Tibial nerve (tissue), 4 donors: ENCODE results near the gene FKBP8. TPM values are rescaled to one million over a fixed set of nuclear protein-coding genes. Genes with fewer than 3 reads are reported as not detected.

ENCODE experiments used
- DNase-seq, 2 donors: peaks; one replicate each; pipeline ENCODE4 v3.0.0-alpha.2; 2019; ENCODE audit warnings: low spot score in 2 of 2
- H3K27ac ChIP-seq, 4 donors: fragments of 200-600 bp; sonication (generic) in 3 of 4; one replicate each; pipeline ENCODE4 v1.5.1; 2017 to 2019; ENCODE audit warnings: mild to moderate bottlenecking in 1 of 4
- H3K27me3 ChIP-seq, 2 donors: fragments of 200-600 bp; sonication (generic) in 1 of 2; one replicate each; pipeline versions ENCODE4 v1.5.1 to v1.6.0; 2017 to 2019
- H3K36me3 ChIP-seq, 3 donors: fragments of 200-600 bp; sonication (generic); one replicate each; pipeline ENCODE4 v1.5.1; 2018 to 2019
- H3K4me1 ChIP-seq, 4 donors: fragments of 200-600 bp; sonication (generic) in 3 of 4; one replicate each; pipeline ENCODE4 v1.5.1; 2017 to 2019
- H3K4me3 ChIP-seq, 4 donors: fragments of 200-600 bp; sonication (generic) in 3 of 4; one replicate each; pipeline ENCODE4 v1.5.1; 2017 to 2019; ENCODE audit warnings: mild to moderate bottlenecking in 1 of 4, moderate library complexity in 1 of 4
- H3K9me3 ChIP-seq, 4 donors: fragments of 200-600 bp; sonication (generic) in 3 of 4; one replicate each; pipeline ENCODE4 v1.5.1; 2017 to 2019
- EP300 ChIP-seq, 2 donors: sonication (generic); formaldehyde crosslinking; IDR thresholded peaks; one replicate each; pipeline ENCODE4 v1.6.1; 2017; ENCODE audit warnings: antibody characterized with exemption in 2 of 2, mild to moderate bottlenecking in 1 of 2
- POLR2A ChIP-seq, 2 donors: fragments of 450-650 bp; IDR thresholded peaks; one replicate each; pipeline ENCODE4 v1.6.1; 2017; ENCODE audit warnings: antibody characterized with exemption in 2 of 2, mild to moderate bottlenecking in 2 of 2, moderate library complexity in 2 of 2
- WGBS, 2 donors: methylation state at CpG; one replicate each; pipeline ENCODE4 v1.1.5; 2018; 5-methylcytosine and 5-hydroxymethylcytosine counted together
- total RNA-seq, 4 donors: library from RNA; depleted of rRNA; stranded (reverse); fragments of >200 nt; gene quantifications; one replicate each; pipeline ENCODE4 v1.1.0, GENCODE V29; 2016
- TF ChIP-seq, protein P1 (sequence below), 5 experiments: fragments of 200-600 bp in 3 of 5; fragments of 450-650 bp in 2 of 5; sonication (generic) in 3 of 5; IDR thresholded peaks; one replicate each; pipeline ENCODE4 v1.5.1; 2016 to 2019; ENCODE audit warnings: antibody characterized with exemption in 5 of 5, mild to moderate bottlenecking in 3 of 5, moderate library complexity in 2 of 5

The FKBP8 gene
- total RNA-seq, 4 donors from 2014 or later: 391 to 451 (median 434) TPM

DNA sequence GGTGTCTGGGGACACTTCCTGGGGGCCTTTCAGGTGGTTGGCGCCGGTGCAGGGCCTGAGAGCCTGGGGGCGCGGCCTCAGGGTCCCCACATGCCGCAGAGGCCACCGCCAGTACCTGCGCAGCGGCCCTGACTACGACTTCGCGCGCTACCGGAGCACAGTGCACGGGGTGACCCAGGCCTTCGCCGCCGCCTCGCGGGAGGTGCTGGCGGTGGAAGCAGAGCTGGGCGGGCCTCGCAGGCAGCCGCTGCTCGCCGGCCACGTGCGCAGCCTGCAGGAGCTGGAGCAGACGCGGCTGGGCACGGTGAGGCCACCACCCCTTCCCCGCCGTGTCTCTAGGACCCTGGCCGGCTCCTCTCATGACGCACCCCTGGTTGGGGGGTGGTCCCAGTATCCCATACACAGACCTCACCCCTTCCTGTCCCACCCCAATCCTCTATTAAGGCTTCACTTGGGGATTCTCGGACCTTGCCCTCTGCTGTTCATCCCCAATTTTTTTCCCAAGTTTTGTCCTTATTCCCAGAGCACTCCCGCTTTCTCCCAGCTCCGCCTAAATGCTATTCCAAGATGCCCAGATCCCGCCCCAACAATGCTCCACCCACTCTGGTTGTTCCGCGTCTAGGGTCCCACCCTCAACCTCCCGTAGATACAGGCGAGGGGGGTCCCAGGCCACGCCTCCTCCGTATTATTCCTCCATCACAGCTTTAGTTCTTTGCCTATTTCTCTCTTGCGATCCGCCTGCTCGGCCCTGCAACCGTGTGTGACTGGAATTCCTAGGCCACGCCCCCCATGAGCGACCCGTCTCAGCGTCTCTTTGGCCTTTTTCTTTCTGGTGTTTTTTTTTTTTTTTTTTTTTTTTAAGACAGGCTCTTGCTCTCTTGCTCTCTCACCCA, 46.3 kb upstream of the FKBP8 start:
- 12 to 20% methylated on average over 24 to 34 of the region's 52 CpGs for WGBS, 2 donors
- TF ChIP-seq EP300 (IDR thresholded peaks at IDR 0.05) (peak in 1 of 2 donors; percentile 4), POLR2A (IDR thresholded peaks at IDR 0.05) (no peak)
- TF ChIP-seq, protein P1, sequence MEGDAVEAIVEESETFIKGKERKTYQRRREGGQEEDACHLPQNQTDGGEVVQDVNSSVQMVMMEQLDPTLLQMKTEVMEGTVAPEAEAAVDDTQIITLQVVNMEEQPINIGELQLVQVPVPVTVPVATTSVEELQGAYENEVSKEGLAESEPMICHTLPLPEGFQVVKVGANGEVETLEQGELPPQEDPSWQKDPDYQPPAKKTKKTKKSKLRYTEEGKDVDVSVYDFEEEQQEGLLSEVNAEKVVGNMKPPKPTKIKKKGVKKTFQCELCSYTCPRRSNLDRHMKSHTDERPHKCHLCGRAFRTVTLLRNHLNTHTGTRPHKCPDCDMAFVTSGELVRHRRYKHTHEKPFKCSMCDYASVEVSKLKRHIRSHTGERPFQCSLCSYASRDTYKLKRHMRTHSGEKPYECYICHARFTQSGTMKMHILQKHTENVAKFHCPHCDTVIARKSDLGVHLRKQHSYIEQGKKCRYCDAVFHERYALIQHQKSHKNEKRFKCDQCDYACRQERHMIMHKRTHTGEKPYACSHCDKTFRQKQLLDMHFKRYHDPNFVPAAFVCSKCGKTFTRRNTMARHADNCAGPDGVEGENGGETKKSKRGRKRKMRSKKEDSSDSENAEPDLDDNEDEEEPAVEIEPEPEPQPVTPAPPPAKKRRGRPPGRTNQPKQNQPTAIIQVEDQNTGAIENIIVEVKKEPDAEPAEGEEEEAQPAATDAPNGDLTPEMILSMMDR (IDR thresholded peaks at IDR 0.05): peak in 4 of 5 experiments; percentile 4 to 52 (median 24)
- H3K36me3 ChIP-seq: peaks cover 0 to 8% (median 0%) of the 10 kb centered on the region in 3 donors
- DNase-seq: peak in 1 of 2 donors; percentile 50
- peaks cover 0 to 37% (median 18%) of the 10 kb centered on the region in 4 donors for H3K4me1 ChIP-seq
- H3K4me3 ChIP-seq: peak overlapping the region; percentile 60 to 99 (median 71)
- no peaks in the 10 kb centered on the region for H3K27me3 ChIP-seq
- no peaks in the 10 kb centered on the region for H3K9me3 ChIP-seq
- H3K27ac ChIP-seq: peak overlapping the region; percentile 63 to 91 (median 76)

DNA sequence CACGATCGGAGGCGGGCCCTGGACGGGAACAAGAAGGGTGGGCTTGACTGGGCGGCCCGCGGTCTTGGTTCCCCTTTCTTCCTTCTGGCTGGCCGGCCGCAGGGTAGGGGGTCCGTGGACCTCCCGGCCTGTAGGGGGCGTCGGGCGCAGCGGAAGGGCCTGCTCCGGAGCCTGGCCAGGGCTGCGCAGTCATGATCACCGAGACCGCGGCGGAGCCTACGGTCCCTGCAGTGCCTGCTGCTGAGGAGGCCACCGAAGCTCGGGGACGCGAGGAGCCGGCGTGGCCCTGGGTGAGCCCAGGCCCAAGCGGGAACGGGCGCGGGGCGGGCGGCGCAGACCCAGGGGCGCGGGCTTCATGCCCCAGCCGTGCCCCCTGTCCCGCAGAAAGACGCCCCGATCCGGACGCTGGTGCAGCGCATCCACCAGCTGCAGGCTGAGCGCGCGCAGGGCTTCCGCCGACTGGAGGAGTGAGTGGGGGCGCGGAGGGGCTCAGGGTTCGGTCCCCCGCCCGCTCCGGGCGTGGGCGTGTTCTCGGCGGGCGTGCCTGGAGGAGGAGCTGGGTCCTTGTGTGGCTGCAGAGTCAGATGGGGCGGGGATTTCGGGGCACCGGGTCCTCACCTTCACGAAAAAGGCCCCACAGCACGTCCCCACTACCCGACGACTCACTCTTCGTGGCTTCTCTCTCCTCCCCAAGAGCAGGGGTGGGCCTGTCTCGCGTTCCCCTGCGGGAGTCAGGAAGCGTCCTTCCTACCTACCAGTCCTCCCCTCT, 45.4 kb upstream of the FKBP8 start, which contains the start of gene REX1BD:
Gene REX1BD (plus strand): TSS at position 188 of the 769 bp plus-strand sequence. CDS start 4 bp downstream, at position 192.
- Histone ChIP-seq H3K4me1 (peaks cover 0 to 28% (median 11%) of the 10 kb centered on the region in 4 donors), H3K27ac (peak within 1 kb of the TSS; percentile 63 to 91 (median 76)), H3K36me3 (peaks cover 0 to 8% (median 0%) of the 10 kb centered on the region in 3 donors), H3K27me3 (no peaks in the 10 kb centered on the region), H3K4me3 (peak within 1 kb of the TSS; percentile 60 to 99 (median 71)), H3K9me3 (no peaks in the 10 kb centered on the region)
- TF ChIP-seq EP300 (IDR thresholded peaks at IDR 0.05) (peak in 1 of 2 donors; percentile 42), POLR2A (IDR thresholded peaks at IDR 0.05) (peak; percentile 8 to 45)
- TF ChIP-seq, protein P1 (IDR thresholded peaks at IDR 0.05): peak; percentile 86 to 94 (median 90)
- WGBS, 2 donors: 1 to 2% methylated on average over 23 to 24 of the region's 72 CpGs
- DNase-seq: peak; percentile 55 to 72

DNA sequence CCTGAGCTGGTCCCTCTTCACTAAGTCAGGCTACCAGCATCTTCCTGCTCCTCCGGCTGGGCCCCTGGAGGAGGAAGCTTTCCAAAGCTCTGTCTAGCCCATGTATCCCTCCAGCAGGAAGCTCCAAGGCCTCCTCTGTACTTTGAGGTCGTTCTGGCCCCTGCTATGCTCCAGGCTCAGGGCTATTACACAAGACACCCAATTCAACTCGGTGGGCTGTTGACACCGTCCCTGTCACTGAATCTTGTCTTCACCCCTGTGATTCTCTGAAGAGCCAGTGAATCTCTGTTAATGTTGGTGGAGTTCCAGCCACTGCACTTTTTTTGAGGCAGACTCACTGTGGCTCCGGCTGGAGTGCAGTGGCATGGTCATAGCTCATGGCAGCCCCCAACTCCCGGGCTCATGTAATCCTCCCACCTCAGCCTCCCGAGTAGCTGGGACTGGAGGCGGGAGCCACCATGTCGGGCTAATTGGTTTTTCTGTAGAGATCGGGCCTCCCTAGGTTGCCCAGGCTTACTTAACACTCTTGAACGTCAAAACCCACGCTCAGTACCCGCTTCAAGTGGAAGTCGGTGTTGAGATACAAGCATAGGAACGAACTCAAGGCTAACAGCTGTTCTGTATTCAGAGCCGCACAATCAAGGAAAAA, 44.7 kb upstream of the FKBP8 start:
- peak overlapping the region; percentile 60 to 99 (median 71) for H3K4me3 ChIP-seq
- peak overlapping the region; percentile 63 to 91 (median 76) for H3K27ac ChIP-seq
- peaks cover 0 to 24% (median 11%) of the 10 kb centered on the region in 4 donors for H3K4me1 ChIP-seq
- H3K36me3 ChIP-seq: peaks cover 0 to 8% (median 0%) of the 10 kb centered on the region in 3 donors
- DNase-seq: no peak
- 26 to 32% methylated on average over 16 of the region's 16 CpGs for WGBS, 2 donors
- no peaks in the 10 kb centered on the region for H3K27me3 ChIP-seq
- no peaks in the 10 kb centered on the region for H3K9me3 ChIP-seq
- TF ChIP-seq POLR2A (IDR thresholded peaks at IDR 0.05) (no peak), EP300 (IDR thresholded peaks at IDR 0.05) (no peak)
- TF ChIP-seq, protein P1 (IDR thresholded peaks at IDR 0.05): no peak

DNA sequence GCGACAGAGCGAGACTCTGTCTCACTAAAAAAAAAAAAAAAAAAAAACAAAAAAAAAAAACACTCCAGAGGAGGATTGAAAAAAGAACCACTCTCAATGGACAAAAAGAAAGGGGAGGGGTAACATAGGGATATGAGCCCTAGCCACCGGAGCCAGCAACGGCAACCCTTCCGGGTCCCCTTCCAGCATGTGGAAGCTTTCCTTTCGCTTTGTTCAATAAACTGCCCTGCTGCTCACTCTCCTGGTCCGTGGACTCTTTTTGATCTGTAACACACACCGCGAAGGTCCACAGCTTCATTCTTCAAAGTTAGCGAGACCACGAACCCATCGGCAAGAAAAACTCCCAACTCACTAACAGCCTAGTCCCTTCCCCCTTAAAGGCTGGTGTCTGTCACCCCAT, 44.2 kb upstream of the FKBP8 start:
- Histone ChIP-seq H3K4me1 (peaks cover 0 to 24% (median 11%) of the 10 kb centered on the region in 4 donors), H3K27me3 (no peaks in the 10 kb centered on the region), H3K9me3 (no peaks in the 10 kb centered on the region), H3K36me3 (peaks cover 0 to 8% (median 0%) of the 10 kb centered on the region in 3 donors), H3K27ac (peak overlapping the region in 3 of 4 donors; percentile 76 to 91 (median 76)), H3K4me3 (no peak overlapping the region)
- DNase-seq: no peak
- WGBS, 2 donors: 87 to 91% methylated on average over 12 of the region's 12 CpGs
- no peak for TF ChIP-seq POLR2A (IDR thresholded peaks at IDR 0.05)

DNA sequence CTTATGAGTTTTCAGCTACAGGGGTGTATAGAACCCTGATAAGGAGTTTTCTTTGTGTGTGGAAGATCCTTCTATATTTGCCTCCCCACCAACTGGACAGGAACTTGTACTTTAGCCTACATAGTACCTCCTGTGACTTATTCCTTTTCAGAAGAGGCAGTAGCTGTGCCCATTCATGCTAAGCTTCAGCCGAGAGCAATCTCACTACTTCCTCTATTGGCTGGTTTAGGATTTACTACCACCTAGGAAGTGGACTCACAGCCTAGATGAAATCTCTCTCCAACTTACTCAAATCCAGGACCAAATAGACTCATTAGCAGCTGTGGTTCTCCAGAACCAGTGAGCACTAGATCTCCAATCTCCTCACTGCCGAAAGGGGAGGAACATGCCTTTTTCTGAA, 42.9 kb upstream of the FKBP8 start:
- Histone ChIP-seq H3K4me1 (peaks cover 0 to 24% (median 11%) of the 10 kb centered on the region in 4 donors), H3K27ac (no peak overlapping the region), H3K4me3 (no peak overlapping the region), H3K36me3 (peaks cover 0 to 7% (median 0%) of the 10 kb centered on the region in 3 donors), H3K27me3 (no peaks in the 10 kb centered on the region), H3K9me3 (no peaks in the 10 kb centered on the region)
- TF ChIP-seq EP300 (IDR thresholded peaks at IDR 0.05) (no peak), POLR2A (IDR thresholded peaks at IDR 0.05) (no peak)
- TF ChIP-seq, protein P1 (IDR thresholded peaks at IDR 0.05): no peak
- 45 to 50% methylated on average over 2 of the region's 2 CpGs for WGBS, 2 donors
- DNase-seq: no peak
